BLaER1 treated with 17β-estradiol and CSF1 and Interleukin-3, amounts not matched to agents 10 nM and 100 nM (cell line): ENCODE results near the gene PVALB.

Source experiments
- H3K27ac ChIP-seq, 11 experiments: shearing (Covaris generic); formaldehyde crosslinking; 2 replicates each; pipeline ENCODE4 v1.8.1; 2022
- H3K27me3 ChIP-seq, 11 experiments: shearing (Covaris generic); formaldehyde crosslinking; 2 replicates each; pipeline ENCODE4 v1.8.1; 2022
- H3K36me3 ChIP-seq, 11 experiments: shearing (Covaris generic); formaldehyde crosslinking; 2 replicates each; pipeline ENCODE4 v1.8.1; 2022
- H3K4me1 ChIP-seq, 10 experiments: shearing (Covaris generic); formaldehyde crosslinking; 2 replicates each; pipeline ENCODE4 v1.8.1; 2022
- H3K4me2 ChIP-seq, 11 experiments: shearing (Covaris generic); formaldehyde crosslinking; 2 replicates each; pipeline ENCODE4 v1.8.1; 2022
- H3K4me3 ChIP-seq, 10 experiments: shearing (Covaris generic); formaldehyde crosslinking; 2 replicates each; pipeline ENCODE4 v1.8.1; 2022
- H3K9ac ChIP-seq, 11 experiments: shearing (Covaris generic); formaldehyde crosslinking; 2 replicates each; pipeline ENCODE4 v1.8.1; 2022
- H3K9me3 ChIP-seq, 11 experiments: shearing (Covaris generic); formaldehyde crosslinking; replicated peaks in 1 of 11; 2 replicates each; pipeline ENCODE4 v1.8.1; 2022
- H4K20me1 ChIP-seq, 11 experiments: shearing (Covaris generic); formaldehyde crosslinking; 2 replicates each; pipeline ENCODE4 v1.8.1; 2022
- Cebpa-rat ChIP-seq, 11 experiments: shearing (Covaris generic); IDR thresholded peaks; 2 replicates each; pipeline ENCODE4 v1.8.1; 2022

Gene PVALB

GRCh38 chr22:36765131-36765942, 51.5 kb downstream of the PVALB start:
- Histone ChIP-seq H3K4me2 (peak overlapping the region in 9 of 11 experiments; percentile 72 to 93 (median 85); a peak in 16 of 22 replicates), H3K27me3 (no peaks in the 10 kb centered on the region), H3K4me3 (no peak overlapping the region), H3K9ac (peak overlapping the region in 4 of 11 experiments; percentile 2 to 36 (median 14); a peak in 1 of 22 replicates), H3K4me1 (peaks cover 41 to 58% (median 51%) of the 10 kb centered on the region in 10 experiments), H4K20me1 (peaks cover 0 to 7% (median 0%) of the 10 kb centered on the region in 11 experiments; a peak in 2 of 22 replicates), H3K9me3 (peaks cover 0 to 19% (median 15%) of the 10 kb centered on the region in 11 experiments; a peak in 16 of 22 replicates), H3K27ac (peak overlapping the region in 4 of 11 experiments; percentile 58 to 71 (median 68); a peak in 6 of 22 replicates), H3K36me3 (peaks cover 8 to 43% (median 23%) of the 10 kb centered on the region in 11 experiments; a peak in 21 of 22 replicates)
- TF ChIP-seq Cebpa-rat (IDR thresholded peaks at IDR 0.05), result no peak

- Histone ChIP-seq H3K4me2 (no peak overlapping the region), H3K4me1 (peaks cover 34 to 58% (median 49%) of the 10 kb centered on the region in 10 experiments), H3K36me3 (peaks cover 8 to 43% (median 23%) of the 10 kb centered on the region in 11 experiments; a peak in 21 of 22 replicates), H3K9ac (no peak overlapping the region), H3K9me3 (peaks cover 0 to 19% (median 15%) of the 10 kb centered on the region in 11 experiments; a peak in 16 of 22 replicates), H3K27me3 (no peaks in the 10 kb centered on the region), H4K20me1 (peaks cover 0 to 7% (median 0%) of the 10 kb centered on the region in 11 experiments; a peak in 1 of 22 replicates), H3K27ac (no peak overlapping the region), H3K4me3 (no peak overlapping the region)
- no peak for TF ChIP-seq Cebpa-rat (IDR thresholded peaks at IDR 0.05)
These were observed 52.2 kb downstream of the PVALB start for GRCh38 chr22:36764641-36765040.

GRCh38 chr22:36764060-36764459, 52.8 kb downstream of the PVALB start:
- TF ChIP-seq Cebpa-rat (IDR thresholded peaks at IDR 0.05), result no peak

DNA sequence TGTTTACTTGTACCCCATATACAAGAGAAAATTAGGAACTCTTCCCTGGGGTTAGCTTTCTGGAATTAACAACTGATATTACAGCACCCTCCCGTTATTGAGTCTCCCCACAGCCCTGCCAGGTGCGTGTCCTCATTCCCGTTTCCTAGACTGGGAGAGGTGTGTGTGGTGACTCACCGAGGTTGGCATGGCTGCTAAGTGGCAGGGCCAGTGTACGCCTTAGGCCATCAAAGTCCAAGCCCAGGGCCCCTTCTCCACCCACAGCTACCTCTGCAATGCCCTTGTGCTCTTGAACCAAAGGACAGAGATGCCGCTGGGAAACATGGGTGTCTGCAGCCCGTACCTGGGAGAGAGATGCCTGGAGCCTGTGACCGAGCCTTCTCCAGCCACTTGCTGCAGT, 53.3 kb downstream of the PVALB start:
- Histone ChIP-seq H3K27ac (no peak overlapping the region), H4K20me1 (peaks cover 0 to 7% (median 0%) of the 10 kb centered on the region in 11 experiments; a peak in 1 of 22 replicates), H3K9me3 (peaks cover 0 to 19% (median 15%) of the 10 kb centered on the region in 11 experiments; a peak in 16 of 22 replicates), H3K27me3 (no peaks in the 10 kb centered on the region), H3K36me3 (peaks cover 8 to 43% (median 23%) of the 10 kb centered on the region in 11 experiments; a peak in 21 of 22 replicates), H3K4me2 (no peak overlapping the region), H3K4me3 (no peak overlapping the region), H3K9ac (no peak overlapping the region), H3K4me1 (peaks cover 25 to 58% (median 49%) of the 10 kb centered on the region in 10 experiments)
- TF ChIP-seq Cebpa-rat (IDR thresholded peaks at IDR 0.05), result no peak

More at GRCh38 chr22:36764060-36764459, 52.8 kb downstream of the PVALB start:
- Histone ChIP-seq H3K36me3 (peaks cover 8 to 43% (median 23%) of the 10 kb centered on the region in 11 experiments; a peak in 21 of 22 replicates), H3K4me3 (no peak overlapping the region), H3K27ac (no peak overlapping the region), H4K20me1 (peaks cover 0 to 7% (median 0%) of the 10 kb centered on the region in 11 experiments; a peak in 1 of 22 replicates), H3K9me3 (peaks cover 0 to 19% (median 15%) of the 10 kb centered on the region in 11 experiments; a peak in 16 of 22 replicates), H3K4me1 (peaks cover 28 to 58% (median 49%) of the 10 kb centered on the region in 10 experiments), H3K27me3 (no peaks in the 10 kb centered on the region), H3K9ac (no peak overlapping the region), H3K4me2 (no peak overlapping the region)

DNA sequence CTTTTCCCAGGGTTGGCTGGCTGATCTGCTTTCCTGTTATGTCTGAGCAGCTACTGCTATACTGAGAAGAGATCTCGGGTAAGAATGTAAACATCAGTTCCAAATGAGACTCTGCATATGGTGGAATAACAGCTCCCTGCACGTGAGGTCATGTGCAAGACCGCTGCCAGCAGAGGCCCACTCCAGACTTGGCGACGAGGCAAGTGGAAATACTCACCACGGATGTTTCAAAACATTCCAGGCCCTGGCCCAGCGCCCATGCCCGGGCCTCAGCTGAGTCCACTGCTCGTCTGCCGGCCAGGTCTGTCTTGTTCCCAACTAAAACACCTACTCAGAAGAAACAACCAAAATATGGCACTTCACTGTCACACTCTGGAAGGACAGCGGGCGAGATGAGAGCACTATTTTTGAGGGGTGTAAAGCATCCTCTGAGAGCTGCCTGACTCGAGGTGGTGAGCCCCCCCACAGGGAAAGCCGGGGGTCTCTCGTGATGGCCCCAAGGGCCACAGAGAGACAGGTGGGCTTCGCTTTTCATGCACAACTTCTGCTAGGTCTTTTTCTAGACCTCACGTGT, 54.1 kb downstream of the PVALB start:
- TF ChIP-seq Cebpa-rat (IDR thresholded peaks at IDR 0.05), result no peak
- H3K4me2 ChIP-seq, result no peak overlapping the region
- no peak overlapping the region for H3K4me3 ChIP-seq
- H3K9ac ChIP-seq, result no peak overlapping the region
- H3K27me3 ChIP-seq, result no peaks in the 10 kb centered on the region
- H3K36me3 ChIP-seq, result peaks cover 8 to 43% (median 23%) of the 10 kb centered on the region in 11 experiments; a peak in 21 of 22 replicates
- peaks cover 0 to 19% (median 15%) of the 10 kb centered on the region in 11 experiments; a peak in 16 of 22 replicates for H3K9me3 ChIP-seq
- H4K20me1 ChIP-seq, result peaks cover 0 to 7% (median 0%) of the 10 kb centered on the region in 11 experiments; a peak in 1 of 22 replicates
- peaks cover 17 to 58% (median 48%) of the 10 kb centered on the region in 10 experiments for H3K4me1 ChIP-seq
- H3K27ac ChIP-seq, result no peak overlapping the region

DNA sequence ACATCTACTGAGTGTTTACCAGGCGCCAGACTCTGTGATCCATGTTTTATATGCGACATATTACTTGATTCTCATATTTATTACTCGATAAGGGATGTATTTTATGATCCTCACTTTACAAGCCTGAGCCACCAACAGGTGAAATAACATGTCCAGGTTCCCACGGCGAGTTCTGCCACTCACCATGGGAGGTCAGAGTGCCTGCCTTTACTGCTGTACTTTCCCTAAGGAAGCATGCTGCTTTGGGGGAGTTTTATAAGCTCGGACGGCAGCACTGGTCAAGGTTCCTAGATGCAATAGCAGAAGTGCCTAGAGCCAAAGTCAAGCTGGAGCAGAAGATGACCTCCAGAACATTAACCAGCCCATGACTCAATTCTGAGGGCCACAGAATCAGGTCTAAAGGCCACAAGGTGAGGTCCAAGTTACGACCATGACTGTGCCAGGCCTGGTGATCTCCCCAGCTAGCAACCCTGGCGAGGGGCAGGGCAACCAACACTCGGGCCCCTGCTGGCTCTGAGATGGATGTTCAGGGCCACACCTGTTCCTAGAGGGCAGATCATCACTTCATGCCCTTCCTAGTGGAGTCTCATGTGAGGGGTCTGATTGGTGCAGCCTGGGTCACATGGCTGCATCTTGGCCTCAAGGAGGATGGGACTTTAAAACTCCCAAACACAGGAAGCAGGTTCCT, 55.1 kb downstream of the PVALB start:
- Histone ChIP-seq H3K4me3 (no peak overlapping the region), H3K4me1 (peaks cover 13 to 58% (median 48%) of the 10 kb centered on the region in 10 experiments), H3K27me3 (no peaks in the 10 kb centered on the region), H3K27ac (no peak overlapping the region), H3K4me2 (no peak overlapping the region), H3K36me3 (peaks cover 8 to 43% (median 23%) of the 10 kb centered on the region in 11 experiments; a peak in 21 of 22 replicates), H3K9ac (no peak overlapping the region), H4K20me1 (no peaks in the 10 kb centered on the region; a peak in 1 of 22 replicates), H3K9me3 (peaks cover 0 to 19% (median 15%) of the 10 kb centered on the region in 11 experiments; a peak in 16 of 22 replicates)
- no peak for TF ChIP-seq Cebpa-rat (IDR thresholded peaks at IDR 0.05)

DNA sequence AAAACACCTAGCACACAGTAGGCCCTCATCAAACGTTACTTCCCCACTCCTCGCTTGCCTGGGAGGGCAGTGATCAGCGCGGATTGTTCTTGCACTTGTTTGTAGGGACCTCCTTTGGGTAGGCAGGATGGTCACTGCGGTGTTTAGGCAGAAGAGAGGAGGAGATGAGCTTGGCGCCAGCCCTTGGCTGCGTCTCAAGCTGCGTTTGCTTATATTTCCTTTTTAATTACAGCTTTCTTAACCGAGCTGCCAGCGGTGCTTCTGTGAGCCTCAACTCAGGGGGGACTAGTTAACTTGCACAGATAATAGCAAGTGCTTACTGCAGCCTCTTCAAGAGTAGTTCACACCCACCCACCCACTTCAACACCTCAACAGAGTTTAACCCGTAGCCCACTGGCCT, 56.0 kb downstream of the PVALB start:
- H3K27me3 ChIP-seq, result no peaks in the 10 kb centered on the region
- no peak overlapping the region for H3K27ac ChIP-seq
- peaks cover 0 to 19% (median 15%) of the 10 kb centered on the region in 11 experiments; a peak in 16 of 22 replicates for H3K9me3 ChIP-seq
- no peak overlapping the region for H3K4me3 ChIP-seq
- peaks cover 16 to 58% (median 48%) of the 10 kb centered on the region in 10 experiments for H3K4me1 ChIP-seq
- no peak overlapping the region for H3K4me2 ChIP-seq
- no peak overlapping the region for H3K9ac ChIP-seq
- TF ChIP-seq Cebpa-rat (IDR thresholded peaks at IDR 0.05), result no peak
- H4K20me1 ChIP-seq, result no peaks in the 10 kb centered on the region; a peak in 1 of 22 replicates
- peaks cover 8 to 41% (median 23%) of the 10 kb centered on the region in 11 experiments; a peak in 21 of 22 replicates for H3K36me3 ChIP-seq
